ENCODE data around the gene ABI1.

The ABI1 gene

GRCh38 chr10:26776258-26776657 is 84.5 kb downstream of the ABI1 start:
- DNase-seq (ENCODE audit: low read depth, low spot score) = no peak

GRCh38 chr10:26773633-26774032 is 87.1 kb downstream of the ABI1 start:
- no peak for DNase-seq (ENCODE audit: low read depth, low spot score)

GRCh38 chr10:26770069-26770468 is 90.7 kb downstream of the ABI1 start:
- no peak for DNase-seq (ENCODE audit: low read depth, low spot score)

- no peak for DNase-seq (ENCODE audit: low read depth, low spot score)
Measured at GRCh38 chr10:26765549-26765948, 95.2 kb downstream of the ABI1 start.

- peak; percentile 58 for DNase-seq (ENCODE audit: low read depth, low spot score)
Measured at GRCh38 chr10:26759008-26759407, 101.8 kb downstream of the ABI1 start.

- no peak for DNase-seq (ENCODE audit: low read depth, low spot score)
Measured at GRCh38 chr10:26755443-26755903, 105.3 kb downstream of the ABI1 start.

- DNase-seq (ENCODE audit: low read depth, low spot score) = no peak
Measured at GRCh38 chr10:26746061-26746460, 114.7 kb downstream of the ABI1 start.

- no peak for DNase-seq (ENCODE audit: low read depth, low spot score)
Measured at GRCh38 chr10:26743841-26744240, 116.9 kb downstream of the ABI1 start.

GRCh38 chr10:26743091-26743490 is 117.7 kb downstream of the ABI1 start:
- no peak for DNase-seq (ENCODE audit: low read depth, low spot score)

- no peak for DNase-seq (ENCODE audit: low read depth, low spot score)
Measured at GRCh38 chr10:26741368-26741767, 119.4 kb downstream of the ABI1 start.

GRCh38 chr10:26739071-26739631 is 121.6 kb downstream of the ABI1 start:
- DNase-seq (ENCODE audit: low read depth, low spot score) = no peak

GRCh38 chr10:26738301-26738911 is 122.4 kb downstream of the ABI1 start:
- DNase-seq (ENCODE audit: low read depth, low spot score) = no peak

GRCh38 chr10:26737730-26738129 is 123.0 kb downstream of the ABI1 start:
- no peak for DNase-seq (ENCODE audit: low read depth, low spot score)

- DNase-seq (ENCODE audit: low read depth, low spot score) = no peak
Measured at GRCh38 chr10:26735435-26735834, 125.3 kb downstream of the ABI1 start.

GRCh38 chr10:26733750-26734568 is 126.8 kb downstream of the ABI1 start:
- DNase-seq (ENCODE audit: low read depth, low spot score) = peak; percentile 80

GRCh38 chr10:26730552-26730951 is 130.2 kb downstream of the ABI1 start:
- DNase-seq (ENCODE audit: low read depth, low spot score) = no peak

- no peak for DNase-seq (ENCODE audit: low read depth, low spot score)
Measured at GRCh38 chr10:26729395-26729794, 131.4 kb downstream of the ABI1 start.

GRCh38 chr10:26728957-26729356 is 131.8 kb downstream of the ABI1 start:
- DNase-seq (ENCODE audit: low read depth, low spot score) = no peak

- DNase-seq (ENCODE audit: low read depth, low spot score) = no peak
Measured at GRCh38 chr10:26727005-26727404, 133.8 kb downstream of the ABI1 start.

- no peak for DNase-seq (ENCODE audit: low read depth, low spot score)
Measured at GRCh38 chr10:26725837-26726727, 134.7 kb downstream of the ABI1 start.

- DNase-seq (ENCODE audit: low read depth, low spot score) = no peak
Measured at GRCh38 chr10:26723016-26723415, 137.7 kb downstream of the ABI1 start.

GRCh38 chr10:26721561-26721960 is 139.2 kb downstream of the ABI1 start:
- no peak for DNase-seq (ENCODE audit: low read depth, low spot score)
